ENCODE data around the gene GEMIN2.

Gene GEMIN2

GRCh38 chr14:39185256-39186049 is 71.3 kb downstream of the GEMIN2 start:
- no peak for DNase-seq (ENCODE audit: low read depth)
- no peak overlapping the region for H3K4me3 ChIP-seq (ENCODE audit: control insufficient read depth, low read depth, low read length)
- TF ChIP-seq CTCF (conservative IDR thresholded peaks at IDR 0.05; ENCODE audit: control insufficient read depth, insufficient read depth, low read depth, low read length) = no peak

Data from fibroblast of mammary gland (primary cell).